HG03159 (cell line): ENCODE data around the gene SUSD5.

Experiments
- ATAC-seq: cut with Tn5 transposase; IDR thresholded peaks from one replicate; pipeline ENCODE4 v1.9.1; 2021; ENCODE audit warnings: mild to moderate bottlenecking, moderate library complexity; ENCODE audit not compliant: unreplicated experiment

SUSD5 gene

DNA sequence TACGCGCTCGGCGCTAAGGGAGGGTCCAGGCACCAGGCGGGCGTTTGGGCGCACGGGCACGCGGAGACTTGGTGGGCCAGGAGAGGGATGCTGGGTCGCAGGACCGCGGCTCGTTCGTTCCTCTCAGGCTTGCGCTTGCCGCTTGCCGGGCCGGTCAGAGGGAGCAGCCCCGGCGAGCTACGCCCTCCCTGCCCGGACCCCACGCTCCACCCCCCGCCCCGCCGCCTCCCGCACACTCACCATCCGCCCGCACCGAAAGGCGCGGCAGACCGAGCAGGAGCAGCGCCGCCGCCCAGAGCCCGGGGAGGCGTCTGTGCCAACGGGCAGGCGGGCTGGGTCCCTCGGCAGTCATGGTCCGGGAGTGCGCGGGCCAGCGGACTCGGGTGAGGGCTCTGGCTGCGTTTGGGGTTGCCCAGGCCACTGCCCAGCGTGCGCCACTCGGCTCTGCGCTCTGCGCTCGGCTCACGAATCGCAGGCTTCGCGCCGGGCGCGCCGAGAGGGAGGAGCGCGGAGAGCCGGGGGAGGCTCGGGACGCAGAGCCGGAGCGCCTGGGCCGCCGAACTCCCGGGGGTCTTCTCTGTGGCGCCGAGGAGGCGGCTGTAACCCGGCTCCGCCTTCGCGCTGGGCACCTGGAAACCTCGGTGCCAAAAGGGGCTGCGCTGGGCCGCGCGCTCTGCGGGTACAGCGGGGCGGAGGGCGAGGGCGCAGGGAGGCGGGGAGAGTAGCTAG, at the start of gene SUSD5:
Gene SUSD5 (minus strand): TSS at position 365 of the 729 bp plus-strand sequence. CDS start 13 bp downstream, at position 352.
- no peak for ATAC-seq

DNA sequence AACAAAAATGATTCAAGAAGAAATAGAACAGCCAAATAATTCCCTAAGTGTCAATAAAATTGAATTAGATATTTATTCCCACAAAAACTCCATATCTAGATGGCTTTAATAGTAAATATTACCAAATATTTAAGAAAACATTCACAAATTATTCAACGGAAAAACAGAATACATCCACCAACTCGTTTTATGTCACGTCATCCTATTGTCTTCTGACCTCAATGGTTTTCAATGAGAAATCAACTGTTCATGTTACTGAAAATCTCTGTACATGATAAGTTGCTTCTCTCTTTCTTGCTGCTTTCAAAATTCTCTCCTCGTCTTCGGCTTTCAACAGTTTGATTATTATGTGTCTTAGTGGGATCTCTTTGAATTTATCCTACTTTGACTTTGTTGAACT, 41.5 kb upstream of the SUSD5 start:
- ATAC-seq, result no peak

DNA sequence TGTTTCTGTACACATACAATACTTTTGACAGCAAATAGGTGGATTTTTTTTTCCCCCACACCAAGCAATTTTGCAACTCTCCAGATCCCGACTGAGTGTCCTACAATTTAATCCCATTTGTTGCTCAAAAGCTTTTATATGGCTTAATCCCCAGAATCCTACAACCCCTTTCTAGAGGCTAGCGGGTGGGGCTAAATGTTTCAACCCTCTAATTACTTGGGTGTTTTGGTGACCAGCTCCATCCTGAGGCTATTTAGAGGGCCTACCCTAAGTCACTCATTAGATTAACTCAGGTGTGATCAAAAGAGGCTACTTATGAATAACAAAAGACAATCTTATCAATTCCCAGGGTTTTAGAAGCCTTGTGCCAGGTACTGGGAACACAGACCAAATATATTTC, 37.6 kb upstream of the SUSD5 start:
- no peak for ATAC-seq

GRCh38 chr3:33250712-33251111, 32.1 kb upstream of the SUSD5 start:
- no peak for ATAC-seq

GRCh38 chr3:33246786-33247185, 28.2 kb upstream of the SUSD5 start:
- ATAC-seq, result no peak

DNA sequence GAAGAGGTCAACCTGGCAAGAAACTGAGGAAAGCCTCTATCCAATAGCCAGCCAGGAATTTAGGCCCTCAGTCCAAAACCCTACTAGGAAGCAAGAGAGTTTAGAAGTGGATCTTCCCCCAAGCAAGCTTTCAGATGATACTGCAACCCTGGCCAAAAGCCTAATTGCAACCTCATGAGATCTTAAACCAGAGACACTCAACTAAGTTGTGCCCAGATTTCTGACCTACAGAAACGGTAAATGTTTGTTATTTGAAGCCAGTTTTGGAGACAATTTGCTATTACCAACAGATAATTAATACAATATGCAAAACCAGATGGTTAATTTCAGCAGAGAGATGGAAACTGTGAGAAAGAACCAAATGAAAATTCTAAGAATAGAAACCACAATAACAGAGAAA, 21.7 kb upstream of the SUSD5 start:
- no peak for ATAC-seq

- no peak for ATAC-seq
These were observed 20.3 kb upstream of the SUSD5 start for GRCh38 chr3:33238923-33239322.

DNA sequence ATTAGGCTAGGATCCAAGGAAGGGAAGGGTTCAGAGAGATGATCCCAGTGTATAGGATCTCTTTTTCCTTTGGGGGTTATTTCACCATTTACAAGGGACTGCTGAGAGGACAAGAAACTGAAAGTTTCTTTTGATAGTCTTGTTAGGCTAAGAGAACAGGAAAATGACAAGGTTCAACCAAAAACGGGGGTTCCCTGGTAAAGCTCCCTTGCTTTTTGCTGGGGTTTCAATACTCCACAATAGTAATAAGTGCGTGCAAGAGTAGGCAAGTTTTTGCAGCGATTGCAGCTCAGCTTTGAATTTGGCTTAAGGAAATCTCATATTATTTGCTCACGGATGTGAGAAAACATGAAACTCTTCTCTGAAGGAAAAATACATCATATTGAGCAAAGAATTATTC, 18.8 kb upstream of the SUSD5 start:
- no peak for ATAC-seq

GRCh38 chr3:33236005-33236404, 17.4 kb upstream of the SUSD5 start:
- ATAC-seq, result no peak

GRCh38 chr3:33233884-33234283, 15.3 kb upstream of the SUSD5 start:
- ATAC-seq, result no peak

DNA sequence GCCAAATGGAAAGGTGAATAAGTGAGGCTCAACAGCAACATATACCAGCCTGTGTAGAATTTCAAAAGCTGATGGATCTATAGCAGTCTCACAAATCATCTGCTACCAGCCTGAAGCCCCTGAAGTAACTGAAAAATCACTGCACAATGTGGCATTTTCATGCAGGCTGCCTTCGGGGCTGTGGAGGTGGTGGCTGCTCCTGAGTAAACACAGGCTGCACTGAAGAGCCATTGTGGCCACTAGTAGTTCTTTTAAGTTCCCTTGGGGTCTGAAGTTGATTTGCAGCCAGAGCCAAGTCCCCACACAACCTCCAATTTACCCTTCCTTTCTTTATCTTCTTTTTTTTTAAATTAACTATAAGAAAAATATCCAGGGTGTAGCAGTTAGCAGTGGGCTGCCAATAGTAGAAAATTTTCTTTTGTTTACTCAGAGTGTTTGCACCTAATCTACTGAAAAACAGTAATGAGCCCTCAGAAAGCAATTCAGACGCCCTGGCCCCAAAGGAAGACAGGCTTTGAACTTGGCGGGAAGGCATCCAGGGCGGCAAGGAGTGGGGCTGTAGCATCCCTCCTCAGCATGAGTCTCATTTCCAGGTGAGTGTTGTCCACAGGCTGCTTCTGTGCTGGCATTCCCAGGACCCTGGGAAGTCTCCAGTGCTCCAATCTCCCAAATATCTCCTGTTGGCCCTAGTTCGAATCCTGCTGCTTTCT, 13.3 kb upstream of the SUSD5 start:
- no peak for ATAC-seq

DNA sequence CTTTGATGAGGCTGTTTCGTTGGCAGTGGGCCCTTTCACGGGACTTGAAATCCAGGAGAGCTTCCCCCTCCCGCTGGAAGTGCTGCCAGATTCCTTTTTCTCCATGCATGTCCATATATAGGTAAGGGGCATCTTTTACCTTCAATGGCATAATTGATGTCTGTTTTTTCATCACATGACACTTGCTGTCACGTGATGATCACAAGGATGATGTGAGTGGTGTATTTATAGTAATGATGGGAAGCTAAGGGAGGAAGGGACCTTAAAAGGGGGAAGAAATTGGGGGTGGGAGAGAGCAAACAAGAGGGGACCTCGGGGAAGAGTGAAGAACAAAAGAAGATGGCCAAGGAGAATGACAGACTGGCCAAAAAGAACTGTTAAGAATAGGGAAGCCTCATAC, 11.3 kb upstream of the SUSD5 start:
- ATAC-seq, result no peak

DNA sequence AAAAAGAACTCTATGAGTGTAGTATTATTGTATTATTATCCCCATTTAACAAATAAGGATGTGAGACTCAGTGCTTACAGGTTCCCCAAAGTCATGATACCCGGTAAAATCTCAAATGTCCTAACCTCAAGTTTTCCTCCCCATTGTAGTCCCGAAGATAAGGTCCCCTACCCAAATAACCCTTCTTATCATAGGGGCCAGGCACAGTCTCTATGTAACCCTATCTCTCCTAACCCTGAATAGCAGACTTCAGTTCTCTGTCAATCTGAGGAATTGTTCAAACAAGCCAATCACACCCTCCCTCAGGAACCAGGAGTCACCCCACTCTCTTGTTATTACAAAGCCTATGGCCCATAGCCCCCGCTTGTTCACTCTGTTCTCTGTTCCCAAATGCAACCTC, 10.5 kb upstream of the SUSD5 start:
- no peak for ATAC-seq

DNA sequence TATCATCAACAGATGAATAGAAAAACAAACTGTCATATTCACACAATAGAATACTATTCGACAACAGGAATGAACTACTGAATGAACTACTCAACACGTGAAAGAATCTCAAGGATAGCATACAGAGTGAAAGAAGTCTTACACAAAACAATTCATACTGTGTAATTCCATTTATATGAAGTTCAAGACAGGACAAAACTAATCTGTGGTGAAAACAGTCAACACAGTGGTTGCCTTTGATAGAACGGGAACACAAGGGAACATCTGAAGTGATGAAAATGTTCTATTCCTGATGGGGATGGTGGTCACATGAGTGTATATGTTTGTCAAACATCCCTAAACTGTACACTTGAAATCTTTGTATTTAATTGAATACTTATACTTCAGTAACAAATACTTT, 2.6 kb upstream of the SUSD5 start:
- ATAC-seq, result no peak

DNA sequence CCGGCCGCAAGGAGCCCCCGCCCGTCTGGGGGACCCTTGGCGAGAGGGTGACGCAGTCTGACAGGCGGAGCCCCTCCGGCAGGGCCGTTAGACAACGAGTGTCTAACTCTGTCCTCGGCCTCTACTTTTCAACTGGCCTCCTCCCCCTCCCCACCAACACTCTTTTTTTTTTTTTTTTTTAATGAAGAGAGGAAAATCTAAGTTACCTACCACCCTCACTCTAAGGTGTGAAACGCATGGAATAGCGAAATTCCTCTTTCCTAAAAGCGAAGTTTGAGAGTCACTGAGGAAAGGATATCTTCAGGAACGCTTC, 521 bp upstream of the SUSD5 start:
- ATAC-seq, result no peak

DNA sequence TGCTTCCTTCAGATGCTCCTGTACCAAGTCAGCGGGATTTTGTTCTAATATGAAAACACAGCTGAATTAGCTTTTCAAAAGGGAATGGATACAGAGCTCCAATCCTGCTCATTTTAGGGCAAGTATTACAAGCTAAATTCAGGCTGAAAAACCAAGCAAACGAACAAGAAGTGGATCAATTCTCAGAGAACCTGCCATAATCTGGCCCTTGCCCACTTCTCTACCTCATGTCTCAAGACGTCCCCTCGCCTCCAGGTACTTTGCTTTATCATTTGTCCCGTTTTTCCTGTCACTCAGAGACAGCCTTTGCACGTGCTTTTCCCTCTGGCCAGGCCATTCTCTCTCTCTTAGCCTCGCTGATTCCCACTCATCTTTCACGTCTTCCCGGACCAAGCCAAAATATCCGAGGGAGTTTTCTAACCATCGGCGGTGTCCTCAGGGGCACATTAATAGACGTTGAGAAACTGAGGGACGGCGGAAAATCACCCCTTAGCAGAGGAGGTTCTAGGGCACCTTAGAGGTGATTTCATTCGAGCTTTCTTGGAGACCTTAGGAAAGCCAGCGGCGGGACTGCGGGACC, 654 bp downstream of the SUSD5 start:
- no peak for ATAC-seq

DNA sequence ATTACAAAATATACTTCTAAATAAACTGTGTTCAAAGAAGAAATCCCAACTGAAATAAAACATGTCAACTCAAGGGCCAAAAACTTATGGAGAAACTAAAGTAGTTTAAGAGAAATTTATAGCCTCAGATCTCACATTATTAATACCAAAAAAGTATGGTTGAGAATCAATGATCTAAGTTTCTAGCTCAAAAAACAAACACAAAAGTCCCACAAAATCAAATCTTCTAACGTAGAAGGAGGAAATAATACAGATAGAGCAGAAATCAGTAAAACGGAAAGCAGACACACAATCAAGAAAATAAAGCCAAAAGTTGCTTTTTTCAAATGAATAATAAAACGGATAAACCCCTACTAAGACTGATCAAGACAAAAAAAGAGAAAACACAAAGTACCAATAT, 2.9 kb downstream of the SUSD5 start:
- ATAC-seq, result no peak

DNA sequence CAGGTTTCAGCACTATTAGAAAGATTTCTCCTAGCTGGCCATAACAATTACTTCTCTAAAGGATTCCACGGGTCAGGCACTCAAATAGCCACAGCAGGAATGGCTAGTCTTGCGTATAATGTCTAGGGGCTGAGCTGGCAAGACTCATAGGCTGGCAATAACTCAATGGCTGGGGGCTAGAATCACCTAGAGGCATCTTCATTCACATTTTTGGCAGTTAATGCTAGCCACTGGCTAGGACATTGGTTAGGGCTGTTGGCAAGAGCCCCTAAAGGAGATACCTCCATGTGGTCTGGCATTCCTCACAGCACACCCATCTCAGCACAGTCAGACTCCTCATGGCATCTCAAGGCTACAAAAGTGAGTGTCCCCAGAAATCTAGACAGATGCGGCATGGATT, 6.2 kb downstream of the SUSD5 start:
- ATAC-seq, result no peak

DNA sequence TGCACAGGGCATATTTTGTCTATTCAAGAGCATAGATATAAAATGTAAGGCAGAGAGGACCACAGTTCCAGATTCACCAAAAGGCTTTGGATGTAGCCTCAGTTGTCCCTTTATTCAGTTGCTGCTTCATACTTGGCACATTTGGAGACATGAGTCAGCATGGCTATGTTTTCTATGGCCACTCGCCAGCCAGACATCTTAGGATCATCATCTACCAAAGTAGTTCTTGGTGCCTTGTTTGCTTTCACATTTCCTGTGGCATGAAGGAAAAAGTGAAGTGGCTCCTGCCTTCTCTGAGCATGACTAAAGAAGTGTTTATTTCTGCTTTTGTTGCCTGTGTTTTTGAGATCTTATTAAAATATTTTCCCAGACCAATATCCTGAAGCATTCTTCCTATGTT, 7.2 kb downstream of the SUSD5 start:
- ATAC-seq, result no peak

DNA sequence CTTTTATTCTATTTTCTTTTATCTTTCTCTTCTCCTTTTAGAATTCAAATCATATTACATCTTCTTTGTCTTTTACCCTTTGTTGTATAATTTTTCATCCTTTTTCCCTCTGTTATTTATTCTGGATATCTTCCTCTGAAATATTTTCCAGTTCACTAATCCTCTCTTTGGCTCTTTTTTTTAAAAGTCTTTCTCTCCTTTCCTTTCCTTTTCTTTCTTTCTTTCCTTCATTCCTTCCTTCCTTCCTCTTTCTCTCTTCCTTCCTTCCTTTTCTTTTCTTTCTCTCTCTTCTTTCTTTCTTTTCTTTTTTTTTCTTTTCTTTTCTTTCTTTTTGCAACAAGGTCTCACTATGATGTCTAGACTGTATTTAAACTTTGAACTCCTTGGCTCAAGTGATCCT, 9.3 kb downstream of the SUSD5 start:
- ATAC-seq, result no peak

DNA sequence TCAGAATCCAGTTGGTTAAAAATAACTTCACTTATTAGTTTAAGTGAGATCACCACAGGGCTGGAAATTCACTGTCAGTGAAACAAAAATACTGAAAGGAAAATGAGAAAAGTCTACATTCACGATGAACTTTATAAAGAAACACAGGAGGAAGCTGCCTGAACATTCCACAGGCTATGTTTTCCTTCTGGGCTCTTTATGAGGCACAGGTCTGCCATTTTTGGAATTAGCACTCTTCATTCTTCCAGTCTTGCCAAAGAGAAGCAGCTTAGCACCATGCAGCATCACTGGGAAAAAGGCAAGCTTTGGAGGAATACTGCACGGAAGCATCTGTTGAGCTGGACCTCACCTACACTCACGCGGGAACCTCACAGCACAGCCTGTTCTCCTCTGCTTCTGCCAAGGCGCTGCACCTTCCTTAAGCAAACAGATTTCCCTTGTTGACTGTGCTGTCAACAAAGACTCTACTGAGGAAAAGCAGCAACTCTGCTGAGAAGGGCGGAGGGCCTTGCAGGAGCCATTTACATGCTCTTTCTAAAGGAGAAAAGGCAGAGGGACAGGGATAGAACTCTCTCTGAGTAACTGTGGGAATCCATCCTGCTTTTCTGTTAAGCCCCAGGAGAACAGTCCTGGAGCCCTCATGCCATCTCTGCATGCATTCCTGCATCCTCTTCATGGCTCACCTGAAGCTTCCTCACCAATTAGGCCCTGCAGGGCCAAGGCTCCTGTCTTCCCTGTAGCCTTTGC, 15.7 kb downstream of the SUSD5 start:
- ATAC-seq, result no peak

- no peak for ATAC-seq
These were observed 17.4 kb downstream of the SUSD5 start for GRCh38 chr3:33201195-33201594.
